ENCODE measurements around the gene MUS81. TPM values are rescaled to one million over a fixed set of nuclear protein-coding genes. Genes with fewer than 3 reads are reported as not detected.

Gene MUS81
- total and polyA plus RNA-seq, 2 experiments from 2014 or later = 23.8 to 47.0 TPM

DNA sequence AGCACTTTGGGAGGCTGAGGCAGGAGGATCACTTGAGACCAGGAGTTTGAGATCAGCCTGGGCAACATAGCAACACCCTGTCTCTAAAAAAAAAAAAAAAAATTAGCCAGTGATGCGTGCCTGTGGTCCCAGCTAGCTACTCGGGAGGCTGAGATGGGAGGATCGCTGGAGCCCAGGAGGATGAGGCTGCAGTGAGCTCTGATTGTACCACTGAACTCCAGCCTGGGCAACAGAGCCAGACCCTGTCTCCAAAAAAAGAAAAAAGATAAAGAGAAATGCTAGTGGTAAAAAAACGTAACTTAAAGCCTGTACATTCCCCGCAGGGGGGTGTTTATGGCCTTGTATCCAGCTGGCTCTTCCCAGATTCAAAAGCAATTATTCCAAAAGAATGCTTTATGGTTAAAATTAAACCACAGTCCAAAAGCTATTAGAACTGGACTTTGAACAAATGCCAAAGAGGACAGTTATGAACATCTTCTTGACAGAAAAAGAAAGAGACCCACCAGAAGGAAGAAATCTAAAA is 42.9 kb upstream of the MUS81 start:
- no peak for TF ChIP-seq EZH2 (IDR thresholded peaks at IDR 0.05; ENCODE audit: borderline replicate concordance)
- no peak for TF ChIP-seq CTCF (IDR thresholded peaks at IDR 0.05; ENCODE audit: poor library complexity)
- TF ChIP-seq EZH2phosphoT487 (IDR thresholded peaks at IDR 0.05; ENCODE audit: low read depth, severe bottlenecking, unreplicated experiment) = no peak
- Histone ChIP-seq H3K9me3 (ENCODE audit: low read depth) (no peaks in the 10 kb centered on the region), H4K20me1 (ENCODE audit: insufficient read depth, poor library complexity, severe bottlenecking) (no peaks in the 10 kb centered on the region), H3K36me3 (replicated peaks; ENCODE audit: insufficient read depth, low read depth) (no peaks in the 10 kb centered on the region), H3K79me2 (peaks cover 18% of the 10 kb centered on the region), H3K4me3 (peak overlapping the region; percentile 38), H2AFZ (peak overlapping the region; percentile 50), H3K27me3 (no peaks in the 10 kb centered on the region), H3K4me2 (peak overlapping the region; percentile 67), H3K27ac (peak overlapping the region; percentile 85), H3K4me1 (ENCODE audit: insufficient read depth) (no peaks in the 10 kb centered on the region), H3K9me2 (replicated peaks; ENCODE audit: insufficient read depth) (no peaks in the 10 kb centered on the region)
- peak; percentile 48 for DNase-seq (ENCODE audit: low spot score)
- 51% methylated on average over 5 of the region's 5 CpGs for WGBS (ENCODE audit: low lambda C conversion rate, missing lambda C conversion rate)

GRCh38 chr11:65817835-65818680 is 42.2 kb upstream of the MUS81 start:
- Histone ChIP-seq H3K27ac (peak overlapping the region; percentile 85), H3K9me2 (replicated peaks; ENCODE audit: insufficient read depth) (no peaks in the 10 kb centered on the region), H2AFZ (peak overlapping the region; percentile 50), H3K27me3 (no peaks in the 10 kb centered on the region), H3K79me2 (peaks cover 18% of the 10 kb centered on the region), H3K4me2 (peak overlapping the region; percentile 67), H3K4me3 (peak overlapping the region; percentile 38), H3K4me1 (ENCODE audit: insufficient read depth) (no peaks in the 10 kb centered on the region), H3K9me3 (ENCODE audit: low read depth) (no peaks in the 10 kb centered on the region), H3K36me3 (replicated peaks; ENCODE audit: insufficient read depth, low read depth) (no peaks in the 10 kb centered on the region), H4K20me1 (ENCODE audit: insufficient read depth, poor library complexity, severe bottlenecking) (no peaks in the 10 kb centered on the region)
- 9% methylated on average over 63 of the region's 74 CpGs for WGBS (ENCODE audit: low lambda C conversion rate, missing lambda C conversion rate)
- DNase-seq (ENCODE audit: low spot score) = peak; percentile 97
- TF ChIP-seq EZH2phosphoT487 (IDR thresholded peaks at IDR 0.05; ENCODE audit: low read depth, severe bottlenecking, unreplicated experiment) (no peak), CTCF (IDR thresholded peaks at IDR 0.05; ENCODE audit: poor library complexity) (peak; percentile 96)

DNA sequence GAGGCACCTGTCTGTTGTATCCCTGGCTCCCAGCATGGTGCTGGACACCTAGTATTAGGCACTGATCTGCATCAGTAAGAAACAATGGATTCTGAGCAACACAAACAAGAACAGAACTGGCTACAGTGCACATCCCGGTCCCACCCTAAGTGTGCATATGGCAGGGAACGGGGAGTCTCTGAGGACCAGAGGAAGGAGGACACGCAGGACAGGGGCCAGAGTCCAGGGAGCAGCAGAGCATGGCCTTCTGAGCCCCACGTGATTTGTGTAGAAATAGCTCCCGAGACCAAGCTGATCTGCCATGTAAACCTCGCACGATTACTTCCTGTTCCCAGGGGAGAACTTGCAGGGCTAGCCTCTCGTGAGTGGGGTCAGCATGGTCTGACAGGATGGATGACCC is 39.1 kb upstream of the MUS81 start:
- no peak overlapping the region for H2AFZ ChIP-seq
- no peaks in the 10 kb centered on the region for H3K9me3 ChIP-seq (ENCODE audit: low read depth)
- no peaks in the 10 kb centered on the region for H4K20me1 ChIP-seq (ENCODE audit: insufficient read depth, poor library complexity, severe bottlenecking)
- DNase-seq (ENCODE audit: low spot score) = peak; percentile 65
- no peaks in the 10 kb centered on the region for H3K9me2 ChIP-seq (replicated peaks; ENCODE audit: insufficient read depth)
- H3K36me3 ChIP-seq (replicated peaks; ENCODE audit: insufficient read depth, low read depth) = no peaks in the 10 kb centered on the region
- peak overlapping the region; percentile 65 for H3K27ac ChIP-seq
- H3K27me3 ChIP-seq = no peaks in the 10 kb centered on the region
- H3K4me1 ChIP-seq (ENCODE audit: insufficient read depth) = no peaks in the 10 kb centered on the region
- no peak overlapping the region for H3K4me3 ChIP-seq
- TF ChIP-seq EZH2 (IDR thresholded peaks at IDR 0.05; ENCODE audit: borderline replicate concordance) = no peak
- TF ChIP-seq CTCF (IDR thresholded peaks at IDR 0.05; ENCODE audit: poor library complexity) = no peak
- no peak for TF ChIP-seq EZH2phosphoT487 (IDR thresholded peaks at IDR 0.05; ENCODE audit: low read depth, severe bottlenecking, unreplicated experiment)
- 73% methylated on average over 8 of the region's 8 CpGs for WGBS (ENCODE audit: low lambda C conversion rate, missing lambda C conversion rate)
- H3K79me2 ChIP-seq = peaks cover 11% of the 10 kb centered on the region
- H3K4me2 ChIP-seq = no peak overlapping the region
